ENCODE measurements around the gene FIG4.

GRCh38 chr6:109736273-109737025 lies 45.4 kb downstream of the FIG4 start:
- no peak for TF ChIP-seq POLR2A (IDR thresholded peaks at IDR 0.05)
- TF ChIP-seq, protein P1, sequence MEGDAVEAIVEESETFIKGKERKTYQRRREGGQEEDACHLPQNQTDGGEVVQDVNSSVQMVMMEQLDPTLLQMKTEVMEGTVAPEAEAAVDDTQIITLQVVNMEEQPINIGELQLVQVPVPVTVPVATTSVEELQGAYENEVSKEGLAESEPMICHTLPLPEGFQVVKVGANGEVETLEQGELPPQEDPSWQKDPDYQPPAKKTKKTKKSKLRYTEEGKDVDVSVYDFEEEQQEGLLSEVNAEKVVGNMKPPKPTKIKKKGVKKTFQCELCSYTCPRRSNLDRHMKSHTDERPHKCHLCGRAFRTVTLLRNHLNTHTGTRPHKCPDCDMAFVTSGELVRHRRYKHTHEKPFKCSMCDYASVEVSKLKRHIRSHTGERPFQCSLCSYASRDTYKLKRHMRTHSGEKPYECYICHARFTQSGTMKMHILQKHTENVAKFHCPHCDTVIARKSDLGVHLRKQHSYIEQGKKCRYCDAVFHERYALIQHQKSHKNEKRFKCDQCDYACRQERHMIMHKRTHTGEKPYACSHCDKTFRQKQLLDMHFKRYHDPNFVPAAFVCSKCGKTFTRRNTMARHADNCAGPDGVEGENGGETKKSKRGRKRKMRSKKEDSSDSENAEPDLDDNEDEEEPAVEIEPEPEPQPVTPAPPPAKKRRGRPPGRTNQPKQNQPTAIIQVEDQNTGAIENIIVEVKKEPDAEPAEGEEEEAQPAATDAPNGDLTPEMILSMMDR (IDR thresholded peaks at IDR 0.05) = no peak
